ENCODE measurements around the gene ATL1. TPM values are rescaled to one million over a fixed set of nuclear protein-coding genes. Genes with fewer than 3 reads are reported as not detected.

The ATL1 gene
- total RNA-seq, 1 donor from 2014 or later, result 8.4 TPM

- intact Hi-C loops (cut with DNase I), result no loop called here
- DNase-seq (no peak), ATAC-seq (no peak)
- Histone ChIP-seq H3K9me3 (no peaks in the 10 kb centered on the region), H3K36me3 (no peaks in the 10 kb centered on the region), H3K4me3 (no peak overlapping the region), H3K27me3 (ENCODE audit: low read depth) (no peaks in the 10 kb centered on the region), H3K27ac (no peak overlapping the region), H3K4me1 (peaks cover 19% of the 10 kb centered on the region)
- TF ChIP-seq, protein P1, sequence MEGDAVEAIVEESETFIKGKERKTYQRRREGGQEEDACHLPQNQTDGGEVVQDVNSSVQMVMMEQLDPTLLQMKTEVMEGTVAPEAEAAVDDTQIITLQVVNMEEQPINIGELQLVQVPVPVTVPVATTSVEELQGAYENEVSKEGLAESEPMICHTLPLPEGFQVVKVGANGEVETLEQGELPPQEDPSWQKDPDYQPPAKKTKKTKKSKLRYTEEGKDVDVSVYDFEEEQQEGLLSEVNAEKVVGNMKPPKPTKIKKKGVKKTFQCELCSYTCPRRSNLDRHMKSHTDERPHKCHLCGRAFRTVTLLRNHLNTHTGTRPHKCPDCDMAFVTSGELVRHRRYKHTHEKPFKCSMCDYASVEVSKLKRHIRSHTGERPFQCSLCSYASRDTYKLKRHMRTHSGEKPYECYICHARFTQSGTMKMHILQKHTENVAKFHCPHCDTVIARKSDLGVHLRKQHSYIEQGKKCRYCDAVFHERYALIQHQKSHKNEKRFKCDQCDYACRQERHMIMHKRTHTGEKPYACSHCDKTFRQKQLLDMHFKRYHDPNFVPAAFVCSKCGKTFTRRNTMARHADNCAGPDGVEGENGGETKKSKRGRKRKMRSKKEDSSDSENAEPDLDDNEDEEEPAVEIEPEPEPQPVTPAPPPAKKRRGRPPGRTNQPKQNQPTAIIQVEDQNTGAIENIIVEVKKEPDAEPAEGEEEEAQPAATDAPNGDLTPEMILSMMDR (IDR thresholded peaks at IDR 0.05), result no peak
Observed at GRCh38 chr14:50679674-50680073, 119.7 kb downstream of the ATL1 start.

Other genes starting within 250 kb of the ATL1 start
- gene L2HGDH, start 247.9 kb upstream of the ATL1 start, total RNA-seq, result 4.2 TPM
- 19.6 TPM for gene DMAC2L, start 247.8 kb upstream of the ATL1 start, total RNA-seq
- 25.3 TPM for gene CDKL1, start 163.3 kb upstream of the ATL1 start, total RNA-seq
- 52.8 TPM for gene MAP4K5, start 27.6 kb upstream of the ATL1 start, total RNA-seq
- 39.3 TPM for gene SAV1, start 108.2 kb downstream of the ATL1 start, total RNA-seq

Measured in lower lobe of right lung (tissue), 2 donors.